Smooth muscle cell (in vitro differentiated cells): ENCODE results near the gene UCKL1. TPM values are rescaled to one million over a fixed set of nuclear protein-coding genes. Genes with fewer than 3 reads are reported as not detected.

Experiments
- DNase-seq: peaks from one replicate; lab custom pipeline; 2025; ENCODE audit not compliant: unreplicated experiment; lab: John Stamatoyannopoulos, UW
- H2AFZ ChIP-seq: fragments of 200-600 bp; sonication (generic); 2 replicates; pipeline ENCODE4 v1.6.0; 2016; ENCODE audit warnings: antibody characterized with exemption, low read depth, mild to moderate bottlenecking
- H3F3A ChIP-seq: fragments of 200-600 bp; sonication (generic); 2 replicates; pipeline ENCODE4 v1.6.0; 2017; ENCODE audit warnings: antibody characterized with exemption, low read depth
- H3K27ac ChIP-seq: fragments of 200-600 bp; sonication (generic); 2 replicates; pipeline ENCODE4 v1.5.1; 2016; ENCODE audit warnings: low read depth, mild to moderate bottlenecking
- H3K27me3 ChIP-seq: fragments of 200-600 bp; sonication (generic); 2 replicates; pipeline ENCODE4 v1.6.1; 2016; ENCODE audit warnings: low read depth, mild to moderate bottlenecking
- H3K36me3 ChIP-seq: fragments of 200-600 bp; sonication (generic); 2 replicates; pipeline ENCODE4 v1.5.1; 2016; ENCODE audit warnings: low read depth
- H3K4me1 ChIP-seq: fragments of 200-600 bp; sonication (generic); 2 replicates; pipeline ENCODE4 v1.5.1; 2016; ENCODE audit warnings: low read depth
- H3K4me2 ChIP-seq: fragments of 200-600 bp; sonication (generic); 2 replicates; pipeline ENCODE4 v1.6.0; 2016; ENCODE audit warnings: mild to moderate bottlenecking
- H3K4me3 ChIP-seq: fragments of 200-600 bp; sonication (generic); 2 replicates; pipeline ENCODE4 v1.5.1; 2016; ENCODE audit warnings: mild to moderate bottlenecking
- H3K79me2 ChIP-seq: fragments of 200-600 bp; sonication (generic); 2 replicates; pipeline ENCODE4 v1.6.0; 2016; ENCODE audit warnings: low read depth, mild to moderate bottlenecking
- H3K9ac ChIP-seq: fragments of 200-600 bp; sonication (generic); 2 replicates; pipeline ENCODE4 v1.6.0; 2016; ENCODE audit warnings: low read depth
- H3K9me3 ChIP-seq: fragments of 200-600 bp; sonication (generic); replicated peaks from 2 replicates; pipeline ENCODE4 v1.5.1; 2016; ENCODE audit warnings: low read depth
- H4K20me1 ChIP-seq: fragments of 200-600 bp; sonication (generic); 2 replicates; pipeline ENCODE4 v1.6.0; 2016; ENCODE audit warnings: low read depth
- WGBS: methylation state at CpG from one replicate; pipeline ENCODE4 v1.1.7; 2016; ENCODE audit warnings: low lambda C conversion rate; 5-methylcytosine and 5-hydroxymethylcytosine counted together
- polyA plus RNA-seq: library from polyadenylated mRNA; unstranded; fragments of >200 nt; fragmentation: Nextera tagmentation; extraction: Ambion mirVana; gene quantifications from 2 replicates; pipeline ENCODE4 v1.2.1, GENCODE V29; 2016
- total RNA-seq: library from RNA; depleted of rRNA; stranded (reverse); fragments of >200 nt; gene quantifications from 2 replicates; pipeline ENCODE4 v1.2.3, GENCODE V29; 2014
- TF ChIP-seq, protein P1 (sequence below): fragments of 200-600 bp; sonication (generic); IDR thresholded peaks from 2 replicates; pipeline ENCODE4 v1.5.1; 2017; ENCODE audit warnings: borderline replicate concordance, mild to moderate bottlenecking, antibody characterized with exemption; ENCODE audit not compliant: insufficient read depth, poor library complexity, severe bottlenecking

The UCKL1 gene
- total and polyA plus RNA-seq, 2 experiments from 2014 or later: 17.2 to 22.6 TPM

DNA sequence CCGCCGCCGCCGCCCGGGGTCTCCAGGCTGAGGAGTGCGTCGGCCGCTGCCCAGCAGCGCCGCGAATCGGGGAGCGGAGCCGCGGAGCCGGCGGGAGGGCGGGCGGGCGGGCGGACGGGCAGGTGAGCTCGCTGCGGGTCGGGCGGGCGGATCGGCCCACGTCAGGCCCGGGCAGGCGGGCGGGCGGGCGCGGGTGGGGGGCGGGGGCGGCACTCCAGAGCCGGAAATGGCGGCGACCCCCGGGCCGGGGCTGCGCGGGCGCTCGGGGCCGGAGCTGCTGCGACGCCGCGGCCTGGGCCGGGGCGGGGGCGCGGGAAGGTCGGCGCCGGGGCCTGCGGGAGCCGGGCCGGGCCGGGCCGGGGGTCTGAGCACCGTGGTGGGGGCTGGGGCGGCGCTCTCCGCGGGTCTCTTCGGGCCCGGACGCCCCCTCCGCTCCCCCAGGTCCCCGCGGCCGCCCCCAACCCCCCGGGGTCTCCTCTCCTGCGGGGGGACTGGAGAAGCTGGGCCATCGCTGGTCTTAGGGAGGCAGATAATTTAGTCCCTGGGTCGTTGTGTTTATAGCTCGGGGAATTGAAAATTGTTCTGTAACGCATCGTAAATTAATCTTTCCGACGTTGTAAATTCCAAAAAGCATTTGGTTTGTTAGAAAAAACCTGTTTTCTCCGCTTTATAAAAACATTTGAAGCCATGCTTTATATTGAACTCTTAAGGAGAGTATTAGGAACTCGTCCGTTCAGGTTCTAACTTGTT, 60.8 kb downstream of the UCKL1 start:
- Histone ChIP-seq H4K20me1 (peaks cover 75% of the 10 kb centered on the region), H3K27me3 (no peaks in the 10 kb centered on the region), H3K79me2 (peaks cover 50% of the 10 kb centered on the region), H2AFZ (no peak overlapping the region), H3K9me3 (no peaks in the 10 kb centered on the region), H3K4me1 (peaks cover 10% of the 10 kb centered on the region), H3K4me2 (peak overlapping the region; percentile 90), H3K36me3 (no peaks in the 10 kb centered on the region), H3K4me3 (peak overlapping the region; percentile 58), H3K27ac (peak overlapping the region; percentile 61), H3F3A (peaks cover 35% of the 10 kb centered on the region), H3K9ac (peak overlapping the region; percentile 45)
- TF ChIP-seq, protein P1, sequence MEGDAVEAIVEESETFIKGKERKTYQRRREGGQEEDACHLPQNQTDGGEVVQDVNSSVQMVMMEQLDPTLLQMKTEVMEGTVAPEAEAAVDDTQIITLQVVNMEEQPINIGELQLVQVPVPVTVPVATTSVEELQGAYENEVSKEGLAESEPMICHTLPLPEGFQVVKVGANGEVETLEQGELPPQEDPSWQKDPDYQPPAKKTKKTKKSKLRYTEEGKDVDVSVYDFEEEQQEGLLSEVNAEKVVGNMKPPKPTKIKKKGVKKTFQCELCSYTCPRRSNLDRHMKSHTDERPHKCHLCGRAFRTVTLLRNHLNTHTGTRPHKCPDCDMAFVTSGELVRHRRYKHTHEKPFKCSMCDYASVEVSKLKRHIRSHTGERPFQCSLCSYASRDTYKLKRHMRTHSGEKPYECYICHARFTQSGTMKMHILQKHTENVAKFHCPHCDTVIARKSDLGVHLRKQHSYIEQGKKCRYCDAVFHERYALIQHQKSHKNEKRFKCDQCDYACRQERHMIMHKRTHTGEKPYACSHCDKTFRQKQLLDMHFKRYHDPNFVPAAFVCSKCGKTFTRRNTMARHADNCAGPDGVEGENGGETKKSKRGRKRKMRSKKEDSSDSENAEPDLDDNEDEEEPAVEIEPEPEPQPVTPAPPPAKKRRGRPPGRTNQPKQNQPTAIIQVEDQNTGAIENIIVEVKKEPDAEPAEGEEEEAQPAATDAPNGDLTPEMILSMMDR: no peak
- 1% methylated on average over 33 of the region's 87 CpGs for WGBS
- DNase-seq: no peak

DNA sequence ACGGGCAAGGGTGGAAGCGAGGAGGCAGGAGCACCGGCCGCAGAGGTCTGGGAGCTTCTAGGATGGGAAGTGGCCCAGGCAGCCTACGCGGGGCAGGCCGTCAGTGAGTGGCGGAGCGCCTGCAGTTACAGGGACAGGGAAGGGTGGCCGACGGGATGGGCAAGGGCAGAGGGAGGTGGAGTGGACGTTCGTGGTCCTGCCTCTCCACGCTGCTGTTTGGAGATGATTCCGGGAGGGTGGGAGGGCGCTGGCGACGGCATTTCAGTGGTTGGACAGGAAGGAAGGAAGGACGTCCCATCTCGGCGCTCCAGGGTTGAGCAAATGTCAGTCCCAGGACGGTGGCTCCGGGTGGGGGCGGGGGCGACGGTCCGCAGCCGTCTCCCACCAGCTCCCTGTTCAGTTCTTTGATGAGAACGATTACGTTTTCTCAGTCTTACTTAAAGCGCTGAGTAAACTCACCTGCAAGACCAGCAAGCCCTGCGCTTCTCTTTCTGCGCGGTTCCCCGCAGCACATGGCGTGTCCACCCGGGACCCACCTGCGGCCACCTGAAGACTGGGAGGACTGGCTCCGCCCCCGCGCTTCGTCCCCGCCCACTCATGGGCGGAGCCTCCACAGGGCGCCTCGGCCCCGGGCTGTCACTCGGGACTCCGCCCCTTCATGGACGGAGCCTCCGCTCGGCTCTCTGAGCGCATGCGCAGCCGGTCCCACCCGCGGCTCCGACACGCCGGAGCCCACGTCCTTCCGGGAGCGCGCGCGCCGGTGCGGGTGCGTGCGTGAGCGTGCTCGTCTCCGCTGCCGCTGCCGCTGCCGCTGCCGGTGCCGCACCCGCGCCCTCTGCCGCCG, 61.6 kb downstream of the UCKL1 start, which contains the start of gene DNAJC5:
TSS of gene DNAJC5 (plus strand) at position 769 of the 844 bp plus-strand sequence. CDS start 33,220 bp downstream, outside the sequence.
- Histone ChIP-seq H3K9ac (peak within 1 kb of the TSS; percentile 45), H4K20me1 (peaks cover 75% of the 10 kb centered on the region), H3K27me3 (no peaks in the 10 kb centered on the region), H3K79me2 (peaks cover 42% of the 10 kb centered on the region), H3K4me2 (peak within 1 kb of the TSS; percentile 90), H3K4me1 (peaks cover 10% of the 10 kb centered on the region), H3F3A (peaks cover 42% of the 10 kb centered on the region), H2AFZ (no peak within 1 kb of the TSS), H3K27ac (peak within 1 kb of the TSS; percentile 61), H3K36me3 (no peaks in the 10 kb centered on the region), H3K9me3 (no peaks in the 10 kb centered on the region), H3K4me3 (peak within 1 kb of the TSS; percentile 58)
- DNase-seq: peak; percentile 77
- TF ChIP-seq, protein P1: no peak
- WGBS: under 1% methylated on average over 40 of the region's 82 CpGs

DNA sequence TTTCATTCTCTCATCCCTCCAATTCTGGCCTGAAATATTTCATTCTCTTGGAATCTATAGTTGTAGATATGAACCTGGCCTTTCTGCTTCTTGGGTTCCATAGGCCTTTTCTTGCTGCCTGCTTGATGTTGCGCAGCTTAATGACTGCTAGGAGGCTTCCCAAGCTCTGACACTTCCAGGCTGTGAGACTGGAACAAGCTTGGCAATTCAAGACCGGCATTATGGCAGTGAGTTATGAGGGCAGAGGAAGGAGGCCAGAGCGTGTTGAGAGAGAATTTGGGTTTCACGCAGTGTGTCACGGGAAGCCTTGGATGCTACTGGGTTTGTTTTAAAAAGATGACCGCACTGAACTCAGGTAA, 62.2 kb downstream of the UCKL1 start:
- H3K9ac ChIP-seq: no peak overlapping the region
- H3K79me2 ChIP-seq: peaks cover 36% of the 10 kb centered on the region

More for the DNA sequence above, 62.2 kb downstream of the UCKL1 start:
- Histone ChIP-seq H3K27me3 (no peaks in the 10 kb centered on the region), H3K9me3 (no peaks in the 10 kb centered on the region), H3K4me2 (peak overlapping the region; percentile 89), H3K4me1 (peaks cover 10% of the 10 kb centered on the region), H3K27ac (no peak overlapping the region), H2AFZ (no peak overlapping the region), H3K4me3 (peak overlapping the region; percentile 58), H3K36me3 (no peaks in the 10 kb centered on the region), H3F3A (peaks cover 42% of the 10 kb centered on the region), H4K20me1 (peaks cover 75% of the 10 kb centered on the region)
- DNase-seq: no peak
- TF ChIP-seq, protein P1: no peak
- 46% methylated on average over 6 of the region's 6 CpGs for WGBS
